AG04450 (cell line): ENCODE results near the gene NFATC2. TPM values are rescaled to one million over a fixed set of nuclear protein-coding genes. Genes with fewer than 3 reads are reported as not detected.

ENCODE experiments used
- CTCF ChIA-PET: fragments of 300-600, 350-600 bp; formaldehyde crosslinking; extraction: SDS; loops from one replicate; lab custom pipeline; 2022; ENCODE audit warnings: antibody characterized with exemption, inconsistent platforms; lab: Charles Lee
- POLR2A ChIA-PET: fragments of 350-600 bp; formaldehyde crosslinking; extraction: SDS; loops from one replicate; lab custom pipeline; 2021; ENCODE audit warnings: antibody characterized with exemption, inconsistent platforms; lab: Yijun Ruan, JAX
- DNase-seq: peaks from one replicate; pipeline ENCODE4 v3.0.0-alpha.2; 2011; ENCODE audit warnings: low read depth, low spot score
- H3K27ac ChIP-seq: one replicate; pipeline ENCODE4 v1.5.1; 2012; ENCODE audit warnings: low read depth, low read length, control low read depth
- H3K27me3 ChIP-seq: one replicate; pipeline ENCODE4 v1.6.0; 2012; ENCODE audit warnings: low read length; ENCODE audit not compliant: control insufficient read depth, insufficient read depth
- H3K4me3 ChIP-seq: 2 replicates; pipeline ENCODE4 v1.5.1; 2011; ENCODE audit warnings: mild to moderate bottlenecking, low read depth, low read length, control low read depth
- H3K9me3 ChIP-seq: 2 replicates; pipeline ENCODE4 v1.5.1; 2012; ENCODE audit warnings: low read length; ENCODE audit not compliant: control insufficient read depth, insufficient read depth
- polyA plus RNA-seq: library from polyadenylated mRNA; depleted of rRNA; stranded (reverse); fragments of >200 nt; gene quantifications from 2 replicates; pipeline ENCODE4 v1.2.3, GENCODE V29; 2011
- TF ChIP-seq, protein P1 (sequence below): IDR thresholded peaks from 2 replicates; pipeline ENCODE4 v1.5.1; 2011; ENCODE audit warnings: low read depth, low read length, control low read depth, inconsistent platforms

The NFATC2 gene
- polyA plus RNA-seq, 1 experiment: 0.07 TPM

GRCh38 chr20:51424270-51425117, 118.0 kb downstream of the NFATC2 start:
- ChIA-PET POLR2A (no interaction called here), CTCF (no interaction called here)
- H3K4me3 ChIP-seq: no peak overlapping the region
- no peak overlapping the region for H3K27ac ChIP-seq
- peaks cover 2% of the 10 kb centered on the region for H3K27me3 ChIP-seq
- no peaks in the 10 kb centered on the region for H3K9me3 ChIP-seq
- TF ChIP-seq, protein P1, sequence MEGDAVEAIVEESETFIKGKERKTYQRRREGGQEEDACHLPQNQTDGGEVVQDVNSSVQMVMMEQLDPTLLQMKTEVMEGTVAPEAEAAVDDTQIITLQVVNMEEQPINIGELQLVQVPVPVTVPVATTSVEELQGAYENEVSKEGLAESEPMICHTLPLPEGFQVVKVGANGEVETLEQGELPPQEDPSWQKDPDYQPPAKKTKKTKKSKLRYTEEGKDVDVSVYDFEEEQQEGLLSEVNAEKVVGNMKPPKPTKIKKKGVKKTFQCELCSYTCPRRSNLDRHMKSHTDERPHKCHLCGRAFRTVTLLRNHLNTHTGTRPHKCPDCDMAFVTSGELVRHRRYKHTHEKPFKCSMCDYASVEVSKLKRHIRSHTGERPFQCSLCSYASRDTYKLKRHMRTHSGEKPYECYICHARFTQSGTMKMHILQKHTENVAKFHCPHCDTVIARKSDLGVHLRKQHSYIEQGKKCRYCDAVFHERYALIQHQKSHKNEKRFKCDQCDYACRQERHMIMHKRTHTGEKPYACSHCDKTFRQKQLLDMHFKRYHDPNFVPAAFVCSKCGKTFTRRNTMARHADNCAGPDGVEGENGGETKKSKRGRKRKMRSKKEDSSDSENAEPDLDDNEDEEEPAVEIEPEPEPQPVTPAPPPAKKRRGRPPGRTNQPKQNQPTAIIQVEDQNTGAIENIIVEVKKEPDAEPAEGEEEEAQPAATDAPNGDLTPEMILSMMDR: no peak
- DNase-seq: no peak

GRCh38 chr20:51423810-51424209, 118.7 kb downstream of the NFATC2 start:
- no peak for DNase-seq
- Histone ChIP-seq H3K4me3 (no peak overlapping the region), H3K27ac (no peak overlapping the region), H3K9me3 (no peaks in the 10 kb centered on the region), H3K27me3 (peaks cover 2% of the 10 kb centered on the region)
- POLR2A ChIA-PET: no interaction called here
- CTCF ChIA-PET: no interaction called here
- TF ChIP-seq, protein P1: no peak

GRCh38 chr20:51423290-51423667, 119.2 kb downstream of the NFATC2 start:
- CTCF ChIA-PET: interaction anchor here (0.7 kb wide), 1 partner anchor 11 kb away, joined by 3 read pairs; no protein-coding TSS in a partner anchor
- H3K27ac ChIP-seq: no peak overlapping the region
- H3K27me3 ChIP-seq: peaks cover 2% of the 10 kb centered on the region
- no peaks in the 10 kb centered on the region for H3K9me3 ChIP-seq
- H3K4me3 ChIP-seq: no peak overlapping the region
- no peak for DNase-seq
- POLR2A ChIA-PET: interaction anchor here (0.7 kb wide), 1 partner anchor 100 kb away, joined by 3 read pairs; no protein-coding TSS in a partner anchor
- TF ChIP-seq, protein P1: no peak

DNA sequence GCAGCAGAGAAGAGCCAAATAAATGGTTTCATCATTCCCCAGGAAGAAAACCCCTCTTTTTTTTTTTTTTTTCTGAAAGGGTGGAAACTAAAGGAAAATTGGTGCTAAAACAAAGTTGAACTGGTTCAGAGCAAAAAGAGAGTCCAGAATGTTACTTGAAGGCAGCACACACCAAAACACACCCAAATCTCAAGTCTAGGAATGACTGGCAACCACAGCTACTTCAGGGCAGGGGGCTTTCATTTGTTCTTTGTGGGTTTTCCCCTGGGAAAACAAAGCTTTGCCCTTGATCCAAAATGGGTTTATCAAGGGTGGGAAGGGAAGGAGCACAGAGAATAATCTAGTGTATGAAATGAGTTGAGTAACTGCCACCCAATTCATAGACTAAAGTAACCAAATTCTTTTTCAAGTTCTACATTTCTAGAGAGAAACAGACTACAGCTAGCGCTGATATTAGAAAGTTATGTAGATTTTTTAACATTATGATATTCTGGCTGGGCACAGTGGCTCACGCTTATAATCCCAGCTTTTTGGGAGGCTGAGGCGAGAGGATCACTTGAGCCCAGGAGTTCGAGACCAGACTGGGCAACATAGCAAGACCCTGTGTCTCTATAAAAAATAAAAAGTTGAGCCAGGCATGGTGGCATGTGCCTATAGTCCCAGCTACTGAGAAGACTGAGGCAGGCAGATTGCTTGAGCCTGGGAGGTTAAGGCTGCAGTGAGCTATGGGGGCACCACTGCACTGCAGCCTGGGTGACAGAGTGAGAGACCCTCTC, 119.8 kb downstream of the NFATC2 start:
- ChIA-PET POLR2A (interaction anchor here (0.7 kb wide), 1 partner anchor 101 kb away, joined by 3 read pairs; no protein-coding TSS in a partner anchor), CTCF (interaction anchor here (0.7 to 1.2 kb wide), 2 partner anchors 12 to 435 kb away, joined by 3 read pairs; no protein-coding TSS in a partner anchor)
- Histone ChIP-seq H3K27me3 (peaks cover 2% of the 10 kb centered on the region), H3K9me3 (no peaks in the 10 kb centered on the region), H3K4me3 (no peak overlapping the region), H3K27ac (no peak overlapping the region)
- DNase-seq: no peak
- TF ChIP-seq, protein P1: no peak
